GM10248 (cell line): Measurements from ENCODE around the gene SEMA6A.

Experiments
- CTCF ChIA-PET: fragments of 300-600 bp; sonication (Branson Sonifier 250); formaldehyde crosslinking; extraction: SDS; loops from one replicate; lab custom pipeline; 2021; ENCODE audit warnings: antibody characterized with exemption; lab: Yijun Ruan, JAX
- POLR2A ChIA-PET: fragments of 350-650 bp; sonication (Branson Sonifier 250); formaldehyde crosslinking; extraction: SDS; loops from one replicate; lab custom pipeline; 2020; ENCODE audit warnings: antibody characterized with exemption; lab: Yijun Ruan, JAX
- DNase-seq: peaks from one replicate; pipeline ENCODE4 v3.0.0; 2012; ENCODE audit errors: extremely low spot score
- TF ChIP-seq, protein P1 (sequence below): IDR thresholded peaks from 2 replicates; pipeline ENCODE4 v1.5.1; 2012; ENCODE audit warnings: mild to moderate bottlenecking, low read depth; ENCODE audit errors: extremely low read depth, missing control alignments, control extremely low read depth

The SEMA6A gene

DNA sequence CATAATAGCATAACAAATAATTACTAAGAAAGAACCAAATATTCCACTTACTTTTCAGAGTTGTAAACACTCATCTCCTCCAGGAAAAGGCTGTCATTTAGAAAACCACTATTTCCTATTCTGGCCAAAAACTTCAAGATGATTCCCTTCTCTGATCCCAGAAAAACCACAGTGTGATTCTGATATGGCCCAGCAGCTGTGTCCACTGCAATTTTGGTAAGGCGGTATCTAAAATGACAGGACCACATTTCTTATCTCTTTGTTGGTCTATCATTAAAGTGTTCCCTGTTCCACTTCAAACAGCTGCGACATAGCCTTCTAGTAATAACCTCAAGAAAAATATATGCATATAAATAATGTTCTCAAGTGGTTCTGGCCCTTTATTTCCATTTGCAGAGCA is 96.1 kb downstream of the SEMA6A start:
- CTCF ChIA-PET = interaction anchor here (1.1 to 1.4 kb wide), 3 partner anchors 13 to 27 kb away, joined by 3 to 5 read pairs (median 3); no protein-coding TSS in a partner anchor
- DNase-seq = no peak

DNA sequence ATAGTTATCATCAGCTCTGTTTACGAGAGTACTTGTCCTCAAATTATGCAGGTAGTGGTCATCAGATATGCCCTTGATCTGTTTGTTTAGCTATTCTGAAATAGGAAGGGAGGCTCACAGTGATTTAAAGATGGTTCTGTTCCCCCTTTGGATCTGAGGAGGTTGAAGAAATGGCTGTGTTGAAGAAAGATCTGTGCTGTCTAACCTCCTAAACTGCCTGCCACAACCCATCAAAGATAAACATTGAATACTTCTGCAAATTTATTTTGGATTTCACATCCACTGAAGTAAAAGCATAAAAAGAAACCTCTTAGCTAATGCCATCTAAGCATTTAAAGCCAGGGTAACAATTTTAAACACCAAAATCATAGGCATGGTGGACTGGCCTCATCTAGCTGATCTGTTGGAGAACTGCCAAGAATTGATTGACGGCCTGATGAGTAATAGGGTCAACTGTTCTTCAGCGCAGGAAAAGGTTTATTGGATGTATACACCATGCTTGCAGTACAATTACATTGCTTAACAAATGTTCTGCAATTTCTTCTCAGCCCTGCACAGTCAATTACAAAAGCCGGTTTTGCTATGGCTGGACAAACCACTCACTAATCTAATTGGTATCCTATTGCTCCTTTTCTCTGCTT is 97.6 kb downstream of the SEMA6A start:
- ChIA-PET POLR2A (no interaction called here), CTCF (no interaction called here)
- DNase-seq = no peak
- TF ChIP-seq, protein P1, sequence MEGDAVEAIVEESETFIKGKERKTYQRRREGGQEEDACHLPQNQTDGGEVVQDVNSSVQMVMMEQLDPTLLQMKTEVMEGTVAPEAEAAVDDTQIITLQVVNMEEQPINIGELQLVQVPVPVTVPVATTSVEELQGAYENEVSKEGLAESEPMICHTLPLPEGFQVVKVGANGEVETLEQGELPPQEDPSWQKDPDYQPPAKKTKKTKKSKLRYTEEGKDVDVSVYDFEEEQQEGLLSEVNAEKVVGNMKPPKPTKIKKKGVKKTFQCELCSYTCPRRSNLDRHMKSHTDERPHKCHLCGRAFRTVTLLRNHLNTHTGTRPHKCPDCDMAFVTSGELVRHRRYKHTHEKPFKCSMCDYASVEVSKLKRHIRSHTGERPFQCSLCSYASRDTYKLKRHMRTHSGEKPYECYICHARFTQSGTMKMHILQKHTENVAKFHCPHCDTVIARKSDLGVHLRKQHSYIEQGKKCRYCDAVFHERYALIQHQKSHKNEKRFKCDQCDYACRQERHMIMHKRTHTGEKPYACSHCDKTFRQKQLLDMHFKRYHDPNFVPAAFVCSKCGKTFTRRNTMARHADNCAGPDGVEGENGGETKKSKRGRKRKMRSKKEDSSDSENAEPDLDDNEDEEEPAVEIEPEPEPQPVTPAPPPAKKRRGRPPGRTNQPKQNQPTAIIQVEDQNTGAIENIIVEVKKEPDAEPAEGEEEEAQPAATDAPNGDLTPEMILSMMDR = no peak

More for the DNA sequence above, 96.1 kb downstream of the SEMA6A start:
- POLR2A ChIA-PET = no interaction called here
- TF ChIP-seq, protein P1 = no peak

DNA sequence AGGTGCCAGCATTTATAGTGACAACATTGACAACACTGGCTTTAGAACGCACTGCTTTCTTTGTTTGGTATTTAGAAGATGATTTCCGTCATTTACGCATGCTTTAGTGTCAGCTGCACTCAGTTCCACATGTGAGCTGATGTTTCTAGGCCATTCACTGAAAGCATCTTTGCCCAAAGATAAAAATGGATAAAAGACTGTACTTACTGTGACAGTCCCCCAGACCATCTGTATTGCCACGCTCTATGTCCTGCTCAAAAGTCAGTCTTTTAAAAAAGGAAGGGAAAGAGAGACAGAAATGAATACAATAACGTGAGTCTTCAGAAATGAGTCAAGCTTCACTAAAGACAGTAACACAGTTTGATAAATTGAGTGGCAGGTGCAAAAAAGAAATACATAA is 99.3 kb downstream of the SEMA6A start:
- TF ChIP-seq, protein P1 = no peak
- CTCF ChIA-PET = interaction anchor here (1.2 kb wide), 1 partner anchor 11 kb away, joined by 5 read pairs; no protein-coding TSS in a partner anchor
- POLR2A ChIA-PET = no interaction called here
- DNase-seq = peak; percentile 12

DNA sequence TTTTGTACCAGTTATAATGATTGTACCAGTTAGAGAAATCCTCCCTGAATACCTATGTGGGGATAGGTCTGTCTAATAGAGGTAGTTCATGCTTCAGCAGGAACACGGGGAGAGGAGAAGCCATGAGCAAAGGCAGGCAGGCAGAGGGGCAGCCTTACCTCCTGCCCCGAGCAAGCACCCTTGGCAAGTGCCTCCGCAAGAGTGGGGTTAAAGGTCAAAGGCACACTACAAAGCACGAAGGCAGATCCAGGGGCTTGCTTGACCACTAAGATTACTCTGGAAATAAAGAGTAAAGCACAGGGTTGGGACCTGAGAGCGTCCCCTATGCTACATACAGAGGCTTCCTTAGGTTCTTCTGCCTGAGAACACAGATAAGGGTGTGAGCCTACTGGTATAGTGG is 100.9 kb downstream of the SEMA6A start:
- DNase-seq = no peak
- ChIA-PET CTCF (interaction anchor here (1.1 kb wide), 1 partner anchor 10 kb away, joined by 4 read pairs; no protein-coding TSS in a partner anchor), POLR2A (no interaction called here)
- TF ChIP-seq, protein P1 = no peak

DNA sequence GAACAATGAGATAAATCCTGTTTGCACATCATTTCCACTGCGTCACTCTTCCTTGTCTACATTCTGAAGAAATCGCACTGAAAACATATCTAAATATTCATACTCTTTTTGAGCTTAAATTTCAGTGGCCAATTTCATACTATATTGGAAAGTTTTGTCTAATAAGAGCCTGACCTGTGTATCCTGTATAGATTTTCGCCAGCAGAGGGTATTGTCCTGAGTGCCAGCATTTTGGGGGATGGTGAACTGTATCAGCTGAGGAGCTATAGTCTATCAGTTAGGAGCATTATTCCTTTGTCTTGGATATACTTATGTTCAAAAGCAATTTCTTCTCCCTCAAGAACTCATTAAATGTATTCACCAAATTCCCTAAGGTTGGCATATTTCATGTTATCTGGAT is 102.3 kb downstream of the SEMA6A start:
- ChIA-PET CTCF (interaction anchor here (0.9 to 1.2 kb wide), 4 partner anchors 11 to 19 kb away, joined by 3 read pairs; no protein-coding TSS in a partner anchor), POLR2A (no interaction called here)
- TF ChIP-seq, protein P1 = no peak
- no peak for DNase-seq

DNA sequence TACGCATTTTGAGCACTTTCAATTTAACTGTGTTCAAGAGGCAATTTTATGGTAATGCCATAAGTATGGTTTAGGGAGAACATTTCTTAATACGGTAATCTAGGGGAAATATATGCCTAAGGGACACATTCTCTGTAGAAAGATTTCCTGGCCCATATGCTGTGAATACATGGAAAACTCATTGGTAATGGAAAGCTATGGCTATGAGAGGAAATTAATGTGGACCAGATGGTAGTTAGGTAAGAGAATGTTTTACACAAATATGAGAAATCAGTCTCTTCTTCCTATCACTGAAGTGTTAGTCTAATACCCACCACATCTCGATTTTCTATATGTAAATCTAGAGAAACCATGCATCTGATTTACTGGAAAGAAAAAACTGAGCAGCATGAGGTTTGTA is 105.0 kb downstream of the SEMA6A start:
- DNase-seq = no peak
- ChIA-PET CTCF (interaction anchor here (0.9 to 1.5 kb wide), 3 partner anchors 13 to 72 kb away, joined by 3 to 4 read pairs (median 3); no protein-coding TSS in a partner anchor), POLR2A (no interaction called here)
- TF ChIP-seq, protein P1 = no peak
